Liver (tissue), 9 donors: Measurements from ENCODE around the gene RASSF10. TPM values are rescaled to one million over a fixed set of nuclear protein-coding genes. Genes with fewer than 3 reads are reported as not detected.

Experiments
- DNase-seq: peaks from one replicate; pipeline ENCODE4 v3.0.0-alpha.2; 2017; ENCODE audit warnings: low spot score
- H3K27ac ChIP-seq, 2 donors: one replicate each; pipeline ENCODE4 v1.7.0; 2013; ENCODE audit warnings: inconsistent platforms in 2 of 2, low read length in 2 of 2, control low read depth in 1 of 2, low read depth in 1 of 2, mild to moderate bottlenecking in 1 of 2
- H3K27me3 ChIP-seq, 4 donors: one replicate each; pipeline versions ENCODE4 v1.6.1 to v1.7.0; 2013; ENCODE audit warnings: low read length in 3 of 4, inconsistent platforms in 1 of 4, mild to moderate bottlenecking in 1 of 4, moderate library complexity in 1 of 4; ENCODE audit not compliant: control insufficient read depth in 4 of 4, insufficient read depth in 4 of 4
- H3K36me3 ChIP-seq, 4 donors: one replicate each; pipeline versions ENCODE4 v1.6.1 to v1.7.0; 2013; ENCODE audit warnings: low read length in 3 of 4, mild to moderate bottlenecking in 3 of 4, low read depth in 1 of 4, moderate library complexity in 1 of 4; ENCODE audit not compliant: control insufficient read depth in 4 of 4, insufficient read depth in 3 of 4
- H3K4me1 ChIP-seq, 4 donors: one replicate each; pipeline versions ENCODE4 v1.6.1 to v1.7.0; 2013; ENCODE audit warnings: low read length in 3 of 4, mild to moderate bottlenecking in 3 of 4, moderate library complexity in 1 of 4; ENCODE audit not compliant: control insufficient read depth in 4 of 4, insufficient read depth in 4 of 4
- H3K4me3 ChIP-seq, 3 donors: one replicate each; pipeline versions ENCODE4 v1.6.1 to v1.7.0; 2013; ENCODE audit warnings: low read length in 3 of 3, control low read depth in 1 of 3, low read depth in 1 of 3, mild to moderate bottlenecking in 1 of 3
- H3K9ac ChIP-seq, 2 donors: one replicate each; pipeline ENCODE4 v1.7.0; 2013; ENCODE audit warnings: low read length in 2 of 2, mild to moderate bottlenecking in 2 of 2, moderate library complexity in 2 of 2, control low read depth in 1 of 2, low read depth in 1 of 2
- H3K9me3 ChIP-seq, 4 donors: one replicate each; pipeline versions ENCODE4 v1.6.1 to v1.7.0; 2013; ENCODE audit warnings: low read length in 3 of 4; ENCODE audit not compliant: control insufficient read depth in 4 of 4
- EGR1 ChIP-seq, 2 donors: IDR thresholded peaks; 2 replicates each; pipeline ENCODE4 v1.6.1; 2016 to 2018; ENCODE audit warnings: antibody characterized with exemption in 2 of 2, low read depth in 2 of 2
- FOXA1 ChIP-seq: IDR thresholded peaks from 2 replicates; pipeline ENCODE4 v1.6.1; 2016; ENCODE audit warnings: antibody characterized with exemption
- FOXA2 ChIP-seq: IDR thresholded peaks from 2 replicates; pipeline ENCODE4 v1.6.1; 2016; ENCODE audit warnings: antibody characterized with exemption
- GABPA ChIP-seq, 2 donors: IDR thresholded peaks in 1 of 2; conservative IDR thresholded peaks in 1 of 2; 2 replicates each; pipeline ENCODE4 v1.6.1; 2016; ENCODE audit warnings: antibody characterized with exemption in 2 of 2, mild to moderate bottlenecking in 1 of 2, moderate library complexity in 1 of 2
- HNF4A ChIP-seq, 2 donors: conservative IDR thresholded peaks; 2 replicates each; pipeline ENCODE4 v1.6.1; 2016; ENCODE audit warnings: antibody characterized with exemption in 2 of 2, mild to moderate bottlenecking in 2 of 2
- HNF4G ChIP-seq: IDR thresholded peaks from 2 replicates; pipeline ENCODE4 v1.6.1; 2016; ENCODE audit warnings: antibody characterized with exemption
- JUND ChIP-seq, 2 donors: IDR thresholded peaks; 2 replicates each; pipeline ENCODE4 v1.6.1; 2016; ENCODE audit warnings: antibody characterized with exemption in 2 of 2
- MAX ChIP-seq: IDR thresholded peaks from 2 replicates; pipeline ENCODE4 v1.6.1; 2016; ENCODE audit warnings: antibody characterized with exemption
- NR2F2 ChIP-seq: IDR thresholded peaks from 2 replicates; pipeline ENCODE4 v1.6.1; 2016; ENCODE audit warnings: antibody characterized with exemption
- RAD21 ChIP-seq, 2 donors: IDR thresholded peaks; 2 replicates each; pipeline ENCODE4 v1.6.1; 2016; ENCODE audit warnings: antibody characterized with exemption in 2 of 2, mild to moderate bottlenecking in 2 of 2
- REST ChIP-seq: IDR thresholded peaks from 2 replicates; pipeline ENCODE4 v1.6.1; 2016; ENCODE audit warnings: antibody characterized with exemption, mild to moderate bottlenecking
- RXRA ChIP-seq, 2 donors: IDR thresholded peaks; 2 replicates each; pipeline ENCODE4 v1.6.1; 2017 to 2018; ENCODE audit warnings: antibody characterized with exemption in 2 of 2, mild to moderate bottlenecking in 1 of 2
- SP1 ChIP-seq: IDR thresholded peaks from 2 replicates; pipeline ENCODE4 v1.6.1; 2018; ENCODE audit warnings: antibody characterized with exemption, mild to moderate bottlenecking
- TAF1 ChIP-seq: conservative IDR thresholded peaks from 2 replicates; pipeline ENCODE4 v1.6.1; 2016; ENCODE audit warnings: antibody characterized with exemption, mild to moderate bottlenecking
- YY1 ChIP-seq: IDR thresholded peaks from 2 replicates; pipeline ENCODE4 v1.6.1; 2016; ENCODE audit warnings: antibody characterized with exemption, mild to moderate bottlenecking
- ZBTB33 ChIP-seq: IDR thresholded peaks from 2 replicates; pipeline ENCODE4 v1.6.1; 2016; ENCODE audit warnings: antibody characterized with exemption
- WGBS: extraction: QIAGEN DNeasy Blood & Tissue Kit; methylation state at CpG from one replicate; pipeline ENCODE4 v1.1.7; 2013; 5-methylcytosine and 5-hydroxymethylcytosine counted together
- polyA plus RNA-seq, 2 donors: library from polyadenylated mRNA; stranded (reverse) in 1 of 2; unstranded in 1 of 2; fragments of 200-250 nt in 1 of 2; fragments of >200 nt in 1 of 2; fragmentation: Nextera tagmentation in 1 of 2; extraction: Ambion mirVana in 1 of 2; gene quantifications; one replicate each; pipeline versions ENCODE4 v1.2.1 to v1.2.3, GENCODE V29; 2013 to 2015
- total RNA-seq, 2 donors: library from RNA; depleted of rRNA; stranded (reverse); fragments of >200 nt; gene quantifications; one replicate each; pipeline ENCODE4 v1.2.3, GENCODE V29; 2014
- TF ChIP-seq, protein P1 (sequence below): IDR thresholded peaks from 2 replicates; pipeline ENCODE4 v1.6.1; 2016; ENCODE audit warnings: antibody characterized with exemption
- TF ChIP-seq, protein P2 (sequence below): fragments of 150-350 bp; IDR thresholded peaks from 2 replicates; pipeline ENCODE4 v1.5.1; 2017; ENCODE audit warnings: improper control_type of control experiment, low read depth, low read length; ENCODE audit not compliant: missing input control
- donor health status: healthy.
- donor health status: healthy.
- donor health status: healthy.
- donor health status: healthy.
- donor health status: healthy.

The RASSF10 gene
- total and polyA plus RNA-seq, 4 donors, result 0.03 to 1.9 (median 0.08) TPM; not detected in 1

- H3K27ac ChIP-seq, result no peak overlapping the region
- no peak overlapping the region for H3K9ac ChIP-seq
- no peaks in the 10 kb centered on the region for H3K36me3 ChIP-seq
- no peaks in the 10 kb centered on the region for H3K9me3 ChIP-seq
- TF ChIP-seq RAD21 (IDR thresholded peaks at IDR 0.05) (no peak), TAF1 (no peak), ZBTB33 (no peak), GABPA (IDR thresholded peaks at IDR 0.05 in 1 of 2, conservative IDR thresholded peaks at IDR 0.05 in 1 of 2) (no peak), HNF4A (conservative IDR thresholded peaks at IDR 0.05) (no peak), EGR1 (IDR thresholded peaks at IDR 0.05; ENCODE audit: low read depth in 2 of 2) (no peak), HNF4G (no peak), MAX (no peak), RXRA (IDR thresholded peaks at IDR 0.05) (no peak), FOXA2 (no peak), YY1 (no peak), REST (no peak), NR2F2 (no peak), JUND (IDR thresholded peaks at IDR 0.05) (no peak)
- TF ChIP-seq, protein P1, sequence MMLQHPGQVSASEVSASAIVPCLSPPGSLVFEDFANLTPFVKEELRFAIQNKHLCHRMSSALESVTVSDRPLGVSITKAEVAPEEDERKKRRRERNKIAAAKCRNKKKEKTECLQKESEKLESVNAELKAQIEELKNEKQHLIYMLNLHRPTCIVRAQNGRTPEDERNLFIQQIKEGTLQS, result no peak
- TF ChIP-seq, protein P2, sequence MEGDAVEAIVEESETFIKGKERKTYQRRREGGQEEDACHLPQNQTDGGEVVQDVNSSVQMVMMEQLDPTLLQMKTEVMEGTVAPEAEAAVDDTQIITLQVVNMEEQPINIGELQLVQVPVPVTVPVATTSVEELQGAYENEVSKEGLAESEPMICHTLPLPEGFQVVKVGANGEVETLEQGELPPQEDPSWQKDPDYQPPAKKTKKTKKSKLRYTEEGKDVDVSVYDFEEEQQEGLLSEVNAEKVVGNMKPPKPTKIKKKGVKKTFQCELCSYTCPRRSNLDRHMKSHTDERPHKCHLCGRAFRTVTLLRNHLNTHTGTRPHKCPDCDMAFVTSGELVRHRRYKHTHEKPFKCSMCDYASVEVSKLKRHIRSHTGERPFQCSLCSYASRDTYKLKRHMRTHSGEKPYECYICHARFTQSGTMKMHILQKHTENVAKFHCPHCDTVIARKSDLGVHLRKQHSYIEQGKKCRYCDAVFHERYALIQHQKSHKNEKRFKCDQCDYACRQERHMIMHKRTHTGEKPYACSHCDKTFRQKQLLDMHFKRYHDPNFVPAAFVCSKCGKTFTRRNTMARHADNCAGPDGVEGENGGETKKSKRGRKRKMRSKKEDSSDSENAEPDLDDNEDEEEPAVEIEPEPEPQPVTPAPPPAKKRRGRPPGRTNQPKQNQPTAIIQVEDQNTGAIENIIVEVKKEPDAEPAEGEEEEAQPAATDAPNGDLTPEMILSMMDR, result no peak
- DNase-seq, result no peak
- 86% methylated on average over 3 of the region's 3 CpGs for WGBS
- peaks cover 0 to 5% (median 1%) of the 10 kb centered on the region in 4 donors for H3K4me1 ChIP-seq
- H3K4me3 ChIP-seq, result no peak overlapping the region
- peaks cover 0 to 15% (median 2%) of the 10 kb centered on the region in 4 donors for H3K27me3 ChIP-seq
Observed at GRCh38 chr11:13028322-13028721, 19.2 kb downstream of the RASSF10 start.

GRCh38 chr11:13029872-13030271 lies 20.8 kb downstream of the RASSF10 start:
- no peak overlapping the region for H3K27ac ChIP-seq
- no peak overlapping the region for H3K4me3 ChIP-seq
- H3K9me3 ChIP-seq, result no peaks in the 10 kb centered on the region
- TF ChIP-seq NR2F2 (no peak), RAD21 (IDR thresholded peaks at IDR 0.05) (no peak), YY1 (no peak), FOXA1 (no peak), HNF4A (conservative IDR thresholded peaks at IDR 0.05) (no peak), SP1 (no peak), JUND (IDR thresholded peaks at IDR 0.05) (no peak), EGR1 (IDR thresholded peaks at IDR 0.05; ENCODE audit: low read depth in 2 of 2) (no peak), MAX (no peak), RXRA (IDR thresholded peaks at IDR 0.05) (no peak)
- TF ChIP-seq, protein P1, result no peak
- TF ChIP-seq, protein P2, result no peak
- H3K36me3 ChIP-seq, result no peaks in the 10 kb centered on the region
- no peak overlapping the region for H3K9ac ChIP-seq
- 80% methylated on average over 3 of the region's 3 CpGs for WGBS
- H3K4me1 ChIP-seq, result no peaks in the 10 kb centered on the region
- DNase-seq, result no peak
- peaks cover 0 to 17% (median 2%) of the 10 kb centered on the region in 4 donors for H3K27me3 ChIP-seq
